HG03039 (cell line): ENCODE results near the gene SHB.

ENCODE experiments used
- ATAC-seq: cut with Tn5 transposase; IDR thresholded peaks from one replicate; pipeline ENCODE4 v1.9.1; 2021; ENCODE audit warnings: mild to moderate bottlenecking, moderate library complexity; ENCODE audit not compliant: unreplicated experiment

Gene SHB

DNA sequence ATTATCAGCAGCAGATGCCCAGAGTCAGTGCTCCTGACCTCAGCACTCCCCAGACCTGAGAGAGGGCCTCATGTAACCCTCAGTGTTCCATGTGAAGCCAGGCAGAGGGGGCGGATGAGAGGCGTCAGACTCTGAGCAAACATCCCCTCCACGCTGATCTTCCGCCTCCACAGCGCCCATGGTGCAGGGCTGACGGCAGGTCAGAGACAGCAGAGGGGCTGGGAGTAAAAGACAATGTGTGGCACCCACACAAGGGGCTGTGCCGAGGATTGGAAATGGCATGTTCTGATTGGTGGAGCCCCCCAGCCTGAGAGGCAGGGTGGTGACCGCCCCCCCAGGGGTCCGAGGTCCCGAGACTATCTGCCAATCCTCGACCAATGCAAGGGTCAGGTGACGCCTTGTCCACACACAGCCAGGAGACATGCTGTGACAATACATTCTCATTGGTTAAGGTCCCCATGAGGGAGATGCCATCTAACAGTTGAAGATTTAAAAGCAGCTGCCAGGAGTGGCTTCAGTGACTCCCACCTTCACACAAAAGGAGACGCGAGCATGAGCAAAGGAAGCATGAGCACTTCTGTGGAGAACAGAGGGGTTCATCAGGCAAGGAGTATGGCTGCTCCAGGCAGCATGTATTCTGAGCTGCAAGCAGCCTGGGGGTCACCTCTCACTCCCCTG is 145.8 kb downstream of the SHB start:
- ATAC-seq, result no peak

DNA sequence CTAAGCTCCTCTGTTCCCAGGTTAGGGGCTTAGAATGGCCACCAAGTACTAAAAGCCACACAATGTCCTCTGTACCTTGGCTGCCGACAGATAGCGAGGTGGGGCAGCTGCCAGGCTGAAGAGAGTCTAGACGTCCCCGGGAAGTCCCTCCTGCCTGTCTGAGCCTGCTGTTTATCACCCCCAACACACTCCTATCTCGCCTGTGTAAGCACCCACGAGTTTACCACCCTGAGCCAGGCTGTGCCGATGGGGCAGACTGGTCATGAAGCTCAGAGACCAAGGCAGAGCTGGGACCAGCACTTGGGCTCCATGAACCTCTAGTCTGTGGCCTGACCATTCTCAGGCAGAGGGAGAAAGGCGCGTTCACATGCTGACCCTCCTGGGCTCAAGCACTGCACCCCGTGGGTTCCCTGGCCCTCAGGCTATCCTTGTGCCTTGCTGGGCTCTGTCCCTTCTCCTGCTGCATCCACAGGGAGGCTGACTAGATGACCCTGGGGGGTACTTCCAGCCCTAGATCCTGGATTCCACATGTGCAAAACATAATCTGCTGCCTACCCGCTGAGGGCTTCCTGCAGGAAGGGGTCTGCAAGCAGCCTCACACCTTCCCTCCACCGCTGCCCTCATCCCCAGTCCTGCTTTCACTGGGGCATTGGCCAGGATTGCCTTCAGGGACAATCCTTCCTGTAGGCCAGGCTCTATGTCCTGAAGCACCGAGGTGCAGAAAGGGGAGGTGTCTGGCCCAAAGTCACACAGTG is 146.5 kb downstream of the SHB start:
- no peak for ATAC-seq

DNA sequence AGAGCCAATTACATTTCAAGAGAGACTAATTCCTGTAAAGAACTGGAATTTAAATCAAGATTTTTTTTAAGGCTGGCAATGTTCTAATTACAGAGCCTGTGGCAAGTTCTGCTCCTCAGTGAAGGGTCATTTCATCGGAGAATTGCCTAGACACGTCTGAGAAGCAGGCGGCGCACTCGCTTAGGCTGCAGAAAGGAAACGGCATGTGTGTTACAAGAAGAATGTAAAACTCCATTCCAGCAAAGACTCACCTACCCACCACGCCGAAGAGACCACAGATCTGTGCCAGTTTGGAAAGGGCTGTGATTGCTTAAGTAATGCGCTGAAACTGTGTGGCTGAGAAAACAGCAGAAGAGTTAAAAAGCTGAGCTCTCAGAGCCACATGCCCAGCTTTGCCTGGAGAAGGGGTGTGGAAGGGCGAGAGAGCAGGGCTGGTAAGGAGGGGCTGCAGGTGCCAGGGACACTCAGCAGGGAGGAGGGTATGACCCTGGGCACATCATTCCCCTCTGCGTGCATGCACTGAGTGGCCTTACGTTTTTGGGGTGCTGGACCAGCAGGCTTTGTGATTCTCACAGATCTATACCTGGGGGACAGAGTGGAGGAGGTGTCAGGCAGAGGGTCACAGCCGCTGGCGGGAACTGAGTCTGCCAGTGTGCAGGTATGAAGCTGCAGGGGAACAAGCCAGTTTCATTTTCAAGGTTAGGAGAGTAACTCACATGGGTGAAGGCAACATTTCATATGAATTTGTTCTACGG is 147.3 kb downstream of the SHB start:
- ATAC-seq, result no peak

DNA sequence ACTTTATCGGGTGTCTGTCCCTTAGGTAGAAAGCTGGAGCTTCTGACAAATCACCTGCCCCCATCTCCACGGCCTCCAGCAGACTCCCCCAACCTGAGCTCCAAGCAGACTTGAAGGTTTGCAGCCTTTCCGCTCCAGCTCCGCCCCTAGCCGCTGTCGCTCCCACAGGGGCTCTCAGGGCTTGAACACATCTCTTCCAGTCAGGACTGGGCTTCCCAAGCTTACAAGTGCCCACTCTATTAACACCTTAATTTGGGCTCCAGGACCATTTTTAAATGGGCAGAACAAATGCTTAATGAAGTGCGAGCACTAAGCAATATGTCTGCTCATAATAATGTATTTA is 147.9 kb downstream of the SHB start:
- no peak for ATAC-seq

DNA sequence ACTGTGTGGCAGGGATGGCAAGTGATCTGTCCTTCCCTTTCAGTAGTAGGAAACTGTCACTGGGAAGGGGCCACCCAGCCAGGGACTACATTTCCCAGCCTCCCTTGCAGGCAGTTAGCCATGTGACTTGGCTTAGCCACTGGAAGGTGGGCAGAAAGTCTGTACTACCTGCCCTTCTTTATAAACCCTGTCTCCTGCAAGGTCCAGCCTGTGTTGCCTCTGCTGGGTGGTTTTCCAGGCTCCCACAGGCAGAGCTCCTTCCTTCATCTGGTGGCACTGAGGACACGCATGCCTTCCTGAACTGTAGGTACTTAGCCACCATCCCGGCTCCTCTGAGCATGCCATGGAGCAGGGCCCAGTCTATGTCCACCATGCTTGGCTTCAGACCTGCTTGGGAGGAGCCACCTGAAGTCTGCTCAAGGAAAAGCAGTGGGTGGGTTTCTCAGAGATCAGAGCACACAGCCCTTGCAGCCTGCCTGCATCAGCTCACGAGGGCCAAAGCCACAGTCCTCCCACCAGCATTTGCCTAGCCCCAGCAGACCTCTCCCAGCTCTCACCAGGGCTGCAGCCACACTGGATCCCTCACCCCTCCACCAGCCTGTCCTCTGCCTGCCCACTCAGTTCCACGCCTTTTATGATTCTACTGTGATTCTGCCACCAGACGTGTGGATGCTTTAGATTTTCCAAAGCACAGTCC is 148.4 kb downstream of the SHB start:
- ATAC-seq, result no peak

DNA sequence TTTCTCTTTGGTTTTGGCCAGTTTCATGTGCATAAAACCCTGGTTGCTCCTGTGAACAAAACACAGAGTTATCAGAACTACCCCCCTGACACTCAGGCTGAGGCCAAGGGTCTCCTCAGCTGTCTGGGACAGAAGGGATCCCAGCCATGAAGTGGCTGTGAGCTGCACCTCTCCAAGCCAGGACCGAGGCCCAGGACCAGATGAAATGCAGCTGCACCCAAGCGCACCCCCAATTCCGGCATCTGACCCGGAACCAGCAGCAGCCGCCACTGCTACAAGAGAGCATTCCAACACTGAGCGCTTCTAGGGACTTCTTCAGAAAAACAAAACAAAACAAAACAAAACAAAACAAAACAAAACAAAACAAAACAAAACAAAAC is 149.1 kb downstream of the SHB start:
- no peak for ATAC-seq

DNA sequence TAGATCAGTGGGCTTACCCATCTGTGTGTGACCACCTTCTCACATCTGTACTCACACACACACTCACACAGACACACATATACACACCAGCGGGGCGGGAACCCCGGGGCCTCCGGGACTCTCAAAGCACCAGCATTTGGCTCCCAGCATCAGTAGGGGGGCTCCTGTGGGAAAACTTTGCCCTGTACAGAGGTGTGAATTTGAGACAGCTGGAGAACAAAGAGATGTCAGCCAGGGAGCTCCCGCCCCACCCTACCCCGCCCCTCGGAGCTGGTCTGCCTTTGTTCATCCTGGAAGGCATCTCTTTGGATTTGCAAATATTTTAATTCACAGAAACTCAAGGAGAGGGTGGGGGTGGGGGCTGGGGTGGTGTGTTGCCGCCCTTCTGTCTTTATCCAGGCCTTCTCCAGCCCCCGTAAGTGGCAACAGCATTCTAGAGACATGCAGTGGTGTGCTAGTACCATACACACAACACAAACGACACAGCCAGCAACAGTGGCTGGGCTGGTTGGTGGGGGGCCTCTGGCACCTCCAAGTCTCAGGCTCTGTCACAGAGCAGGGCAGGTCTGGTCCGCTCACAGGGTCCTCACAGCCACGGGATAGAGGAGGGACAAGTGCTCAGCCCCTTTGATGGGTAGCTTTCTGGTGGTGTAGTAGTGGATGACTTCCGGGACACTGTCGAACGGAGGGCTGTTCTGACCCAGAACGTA is 149.6 kb downstream of the SHB start:
- ATAC-seq, result no peak

DNA sequence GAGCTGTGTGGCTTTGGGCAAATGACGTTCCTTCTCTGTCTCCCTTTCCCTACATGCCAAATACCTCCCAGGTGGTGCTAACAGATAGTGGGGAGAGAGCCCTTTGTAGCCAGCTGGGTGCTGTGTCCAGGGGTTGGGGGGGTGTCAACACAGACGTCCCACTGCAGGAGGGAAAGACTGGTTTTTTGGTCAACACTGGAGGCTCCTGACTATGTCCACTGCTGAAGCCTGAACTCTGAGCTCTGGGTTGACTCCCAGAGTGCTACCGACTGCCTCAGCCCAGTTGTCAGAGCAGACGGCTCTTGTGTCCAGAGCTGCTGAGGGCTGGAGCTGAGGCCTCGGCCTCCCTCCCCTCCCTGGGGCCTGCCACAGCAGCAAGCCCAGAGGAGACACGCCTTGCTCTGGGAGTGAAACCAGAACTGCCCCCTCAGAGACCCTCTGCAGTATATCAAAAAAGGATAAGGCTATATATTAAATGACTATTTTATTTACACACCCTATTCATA is 150.3 kb downstream of the SHB start:
- ATAC-seq, result no peak

DNA sequence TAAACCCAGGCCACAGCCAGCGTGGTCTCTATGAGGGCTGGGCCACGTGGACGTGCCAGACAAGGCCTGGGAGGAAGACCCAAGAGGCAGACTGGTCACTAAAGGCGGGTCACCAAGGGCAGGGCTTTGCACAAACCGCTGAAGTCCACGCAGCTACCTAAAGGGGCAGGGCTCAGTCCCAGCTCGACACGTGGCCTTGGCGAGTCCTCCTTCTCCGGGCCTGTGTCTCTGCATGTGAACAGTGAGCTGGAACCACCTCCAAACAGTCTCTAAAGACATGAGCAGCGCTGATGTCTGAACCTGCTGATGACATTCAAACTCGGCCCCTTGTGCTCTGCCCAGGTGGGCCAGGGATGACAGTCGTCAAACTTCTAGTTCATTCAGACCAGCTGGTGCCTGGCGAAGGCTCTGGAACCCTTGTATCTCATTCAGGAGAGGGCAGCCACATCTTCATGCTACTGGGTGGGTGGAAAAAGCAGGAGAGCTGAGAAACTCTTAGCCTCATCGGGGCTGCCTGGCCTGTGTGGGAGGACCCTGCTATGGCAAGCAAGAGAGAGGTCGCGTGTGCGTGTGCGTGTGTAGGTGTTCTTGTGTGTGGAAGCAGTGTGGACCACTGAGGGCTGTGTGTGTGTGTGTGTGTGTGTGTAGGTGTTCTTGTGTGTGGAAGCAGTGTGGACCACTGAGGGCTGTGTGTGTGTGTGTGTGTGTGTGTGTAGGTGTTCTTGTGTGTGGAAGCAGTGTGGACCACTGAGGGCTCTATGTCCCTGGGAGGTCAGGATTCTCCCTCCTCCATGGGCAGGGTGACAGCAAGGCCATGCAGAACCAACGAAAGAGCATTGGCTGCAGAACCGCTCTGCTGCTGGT is 151.0 kb downstream of the SHB start:
- no peak for ATAC-seq

DNA sequence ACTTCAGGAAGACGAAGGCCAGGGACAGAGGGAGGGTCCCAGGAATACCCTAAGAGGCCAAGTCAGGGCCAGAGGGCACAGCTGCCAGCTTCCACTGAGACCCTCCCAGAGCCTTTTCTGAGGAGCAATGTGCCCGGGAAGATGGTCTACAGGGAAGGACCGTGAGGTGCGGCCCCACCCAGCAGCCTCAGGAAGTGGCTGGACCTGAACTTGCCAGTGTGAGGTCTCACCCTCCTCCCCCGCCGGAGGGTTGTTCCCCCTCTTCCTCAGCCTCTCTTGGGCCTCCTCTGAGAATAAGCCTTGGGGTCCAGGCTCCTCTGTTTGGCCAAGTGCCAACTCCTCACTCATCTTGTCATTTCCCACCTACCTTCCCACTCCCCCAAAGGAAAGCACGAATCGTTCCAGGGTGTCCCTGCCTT is 151.7 kb downstream of the SHB start:
- ATAC-seq, result no peak

DNA sequence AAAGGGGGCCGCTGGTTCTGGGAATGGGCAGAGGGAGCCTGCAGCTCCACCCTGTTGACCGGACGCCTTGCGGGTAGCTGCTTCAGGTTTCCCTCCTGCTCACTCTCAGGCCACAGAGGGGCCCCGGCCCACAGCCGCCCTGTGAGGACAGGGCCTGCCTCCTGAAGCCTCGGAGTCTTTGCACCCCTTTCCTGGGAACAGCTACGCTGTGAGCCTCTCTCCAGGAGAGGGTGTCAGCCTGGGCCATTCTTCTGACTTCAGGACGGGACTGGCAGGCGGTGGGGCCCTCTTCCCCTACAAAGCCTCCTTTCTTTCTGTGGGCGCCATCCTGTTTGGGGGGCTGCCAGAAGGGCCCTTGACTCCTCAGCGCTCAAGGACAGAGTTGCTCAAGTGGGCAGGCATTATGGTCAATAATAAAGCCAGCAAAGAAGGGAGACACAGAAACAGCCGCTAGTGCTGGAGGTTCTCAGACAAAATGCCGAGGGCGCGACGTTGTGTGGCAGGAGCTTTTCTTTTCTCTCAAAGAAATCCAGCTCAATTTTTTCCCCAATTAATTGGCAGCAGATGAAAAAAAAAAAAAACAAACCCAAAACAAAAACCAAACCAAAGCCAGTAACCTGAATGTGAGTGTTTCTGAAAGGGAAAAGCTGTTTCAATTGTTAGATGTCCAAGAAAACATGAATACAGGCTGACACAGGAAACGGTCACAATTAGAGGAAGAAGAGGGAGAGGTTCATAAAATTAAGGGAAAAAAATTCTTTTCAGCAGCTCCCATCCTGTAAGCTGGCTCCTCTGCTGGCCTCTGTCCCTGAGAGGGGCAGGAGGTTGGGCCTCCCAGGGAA is 152.3 kb downstream of the SHB start:
- no peak for ATAC-seq

DNA sequence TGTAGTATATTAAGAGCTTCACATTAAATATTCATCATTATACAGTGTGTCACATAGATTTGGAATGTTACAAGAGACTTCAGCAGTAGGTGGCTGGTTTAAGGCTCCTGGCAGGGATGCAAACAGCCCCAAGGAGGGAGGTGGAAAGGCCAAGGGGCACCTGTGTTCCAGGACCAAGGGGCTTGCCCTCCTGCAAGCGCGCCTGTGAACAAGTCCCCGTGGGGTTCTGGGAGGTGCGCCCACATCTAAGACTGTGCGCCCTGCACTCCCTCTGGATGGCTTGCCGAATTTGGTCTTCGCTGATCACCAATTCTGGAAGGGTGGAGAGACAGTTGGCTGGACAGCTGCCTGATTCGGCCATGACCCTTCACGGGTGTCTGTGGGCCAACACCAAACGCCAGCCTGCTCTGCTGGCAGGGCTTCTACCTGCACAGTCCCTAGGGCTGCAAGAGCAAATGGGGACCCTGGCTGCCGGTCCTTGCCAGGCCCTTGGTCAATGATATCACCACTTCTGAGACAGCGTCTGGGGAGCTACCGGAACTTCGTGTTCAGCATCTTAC is 153.0 kb downstream of the SHB start:
- no peak for ATAC-seq

DNA sequence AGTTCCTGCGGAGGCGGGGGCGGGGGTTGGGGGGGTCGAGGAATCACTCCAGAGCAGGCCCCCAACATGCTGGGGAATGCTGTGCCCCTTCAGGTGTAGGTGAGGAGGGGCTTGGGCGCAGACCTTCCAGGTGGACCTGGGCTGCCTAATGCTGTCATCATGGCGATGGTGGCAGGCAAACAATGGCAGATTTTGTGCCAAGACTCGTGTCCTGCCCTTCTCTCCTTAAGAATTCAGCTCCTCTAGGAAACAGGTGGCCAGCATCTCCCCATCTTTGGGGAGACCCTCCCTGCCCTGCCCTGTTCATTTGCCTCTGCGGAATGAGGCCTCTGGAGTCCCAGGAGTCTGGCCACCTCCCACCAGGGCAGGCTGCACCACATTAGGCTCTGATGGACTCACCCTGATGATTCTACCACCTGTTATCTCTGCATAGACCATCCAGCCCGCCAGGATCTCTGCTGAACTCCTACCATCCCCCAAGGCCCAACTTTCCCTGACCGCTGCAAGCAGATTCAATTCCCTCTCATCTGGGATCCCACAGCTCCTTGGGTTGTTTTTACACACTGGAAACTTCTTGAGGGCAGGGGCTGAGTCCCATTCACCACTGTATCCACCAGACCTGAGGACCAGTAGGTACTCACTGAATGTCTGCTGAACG is 154.2 kb downstream of the SHB start:
- no peak for ATAC-seq

DNA sequence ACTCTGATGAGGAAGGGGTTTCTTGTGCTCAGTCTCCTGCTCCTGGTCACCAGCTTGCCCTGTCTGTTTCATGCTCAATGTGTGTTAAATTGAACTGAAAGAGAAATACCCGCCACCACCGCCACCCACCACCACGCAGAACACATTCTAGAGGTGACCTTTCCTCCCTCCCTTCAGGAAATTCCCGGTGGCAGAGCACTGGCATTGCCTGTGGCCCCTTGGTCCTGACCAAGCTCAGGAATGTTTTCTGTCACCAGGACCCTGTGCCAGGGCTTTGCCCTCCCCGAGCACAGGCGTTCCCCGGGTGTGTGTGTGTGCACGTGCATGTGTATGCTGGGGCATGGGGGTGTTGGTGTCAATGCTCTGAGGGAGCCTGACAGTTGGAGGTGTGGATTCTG is 154.9 kb downstream of the SHB start:
- ATAC-seq, result no peak

DNA sequence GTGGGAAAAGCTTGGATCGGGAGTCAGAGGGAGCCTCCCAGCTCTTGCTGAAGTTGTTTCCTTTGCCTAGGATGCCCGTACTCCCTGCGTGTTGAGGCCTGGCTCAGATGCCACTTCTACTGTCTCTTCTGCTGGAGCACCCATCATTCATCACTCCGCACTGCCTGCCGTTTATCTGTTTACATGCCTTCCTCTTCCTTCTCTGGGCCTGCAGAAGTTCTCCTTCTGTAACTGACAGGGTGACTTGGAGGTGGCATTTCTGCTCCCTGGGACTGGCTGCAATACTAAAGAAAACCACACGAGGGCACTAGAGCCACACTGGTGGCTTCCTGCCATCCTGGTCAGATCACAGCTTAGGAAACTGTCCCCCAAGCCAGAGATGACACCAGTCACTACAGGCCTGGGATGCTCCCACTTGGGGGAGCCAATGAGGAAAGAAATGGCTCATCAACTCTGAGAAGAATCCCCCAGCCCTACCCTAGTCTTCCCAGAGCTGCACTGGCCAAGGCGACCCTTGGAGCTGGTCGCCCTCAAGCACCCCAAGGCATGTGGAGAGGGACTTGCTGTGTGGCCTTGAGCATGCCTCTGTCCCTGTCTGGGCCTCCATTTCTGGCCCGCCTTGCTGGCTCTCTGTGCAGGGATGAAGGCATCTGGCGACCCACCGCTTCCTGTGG is 155.4 kb downstream of the SHB start:
- ATAC-seq, result peak; percentile 60

DNA sequence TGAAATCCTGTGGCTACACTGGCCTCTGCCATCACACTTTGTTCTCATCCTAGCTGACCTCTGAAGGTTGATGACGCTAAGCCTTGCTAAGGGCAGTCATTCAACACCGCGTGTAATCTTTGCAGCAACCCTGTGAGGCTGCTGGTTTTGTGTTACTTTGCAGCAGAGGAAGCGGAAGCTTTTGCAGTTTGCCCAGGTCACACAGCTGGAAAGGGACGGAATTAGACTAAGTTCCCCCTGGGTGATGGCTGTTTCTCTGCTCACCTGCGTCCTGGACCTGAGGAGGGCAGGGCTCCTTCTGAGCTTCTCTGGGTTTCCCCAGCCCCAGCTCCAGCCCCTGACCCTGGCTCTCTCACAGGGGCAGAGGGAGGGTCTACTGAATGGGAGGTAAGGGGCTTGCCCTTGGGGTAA is 157.8 kb downstream of the SHB start:
- no peak for ATAC-seq

DNA sequence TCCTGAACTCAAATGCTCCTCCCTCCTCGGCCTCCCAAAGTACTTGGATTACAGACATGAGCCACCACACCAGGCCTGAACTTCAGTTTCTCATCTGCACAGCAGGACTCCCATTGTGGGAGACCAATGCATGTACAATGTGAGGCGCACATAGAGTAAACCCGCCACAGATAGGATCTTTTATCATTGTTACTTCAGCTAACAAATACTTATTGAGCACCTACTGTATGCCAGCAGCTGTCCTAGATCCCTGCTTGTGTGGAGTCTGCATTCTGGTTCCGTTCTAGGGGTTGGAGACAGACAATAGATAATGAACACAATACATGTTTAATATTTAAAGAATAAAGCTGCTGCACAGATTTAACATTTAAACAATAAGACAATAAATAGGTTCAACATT is 158.8 kb downstream of the SHB start:
- ATAC-seq, result no peak
